ENCODE data around the gene FRY.

The FRY gene

DNA sequence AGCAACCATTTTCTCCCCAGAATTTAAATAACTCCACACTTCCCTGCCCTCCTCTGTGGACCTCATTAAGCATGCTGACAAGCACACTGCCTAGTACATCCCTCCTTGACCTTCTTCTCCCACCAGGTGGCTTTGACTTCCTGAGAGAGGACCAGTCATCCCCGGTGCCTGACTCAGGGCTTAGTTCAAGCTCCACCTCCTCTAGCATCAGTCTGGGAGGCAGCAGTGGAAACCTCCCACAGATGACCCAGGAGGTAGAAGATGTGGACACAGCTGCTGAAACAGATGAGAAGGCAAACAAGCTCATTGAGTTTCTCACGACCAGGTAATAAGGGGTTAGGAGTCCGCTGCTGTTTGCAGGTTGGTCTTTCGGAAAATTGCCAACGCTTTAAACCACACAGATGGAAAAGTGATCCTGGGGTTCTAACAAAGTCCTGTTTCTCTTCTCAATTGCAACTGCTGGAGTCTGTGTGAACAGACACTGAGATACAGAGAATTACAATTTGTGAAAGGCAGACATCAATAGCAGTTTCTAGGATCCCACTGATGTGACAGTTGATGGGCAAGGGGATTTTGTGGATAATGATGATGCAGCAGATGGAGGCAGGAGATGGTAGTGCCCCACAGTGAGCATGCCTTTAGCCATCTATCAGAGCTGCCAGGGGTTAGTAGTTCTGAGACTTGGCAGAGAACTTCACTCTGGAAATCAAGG lies 196.9 kb downstream of the FRY start:
- peak; percentile 3 for DNase-seq

DNA sequence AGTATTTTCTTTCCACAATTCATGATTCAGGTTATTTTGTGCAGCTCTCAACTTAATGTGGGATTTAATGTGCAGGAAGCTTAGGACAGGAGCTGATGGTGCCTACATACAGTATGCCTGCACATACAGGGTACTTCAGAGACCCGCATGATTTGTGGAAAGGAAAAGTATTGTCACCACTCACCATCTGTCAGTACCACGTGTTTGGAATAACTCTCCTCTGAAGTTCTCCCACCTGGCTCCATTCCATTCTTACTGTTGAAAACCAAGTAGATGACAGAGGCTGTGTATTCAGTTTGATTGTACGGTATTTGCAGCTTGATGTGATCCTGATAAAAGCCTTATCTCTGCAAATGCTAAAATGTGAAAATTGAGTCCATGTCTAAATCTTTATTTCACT lies 197.9 kb downstream of the FRY start:
- DNase-seq, result no peak

DNA sequence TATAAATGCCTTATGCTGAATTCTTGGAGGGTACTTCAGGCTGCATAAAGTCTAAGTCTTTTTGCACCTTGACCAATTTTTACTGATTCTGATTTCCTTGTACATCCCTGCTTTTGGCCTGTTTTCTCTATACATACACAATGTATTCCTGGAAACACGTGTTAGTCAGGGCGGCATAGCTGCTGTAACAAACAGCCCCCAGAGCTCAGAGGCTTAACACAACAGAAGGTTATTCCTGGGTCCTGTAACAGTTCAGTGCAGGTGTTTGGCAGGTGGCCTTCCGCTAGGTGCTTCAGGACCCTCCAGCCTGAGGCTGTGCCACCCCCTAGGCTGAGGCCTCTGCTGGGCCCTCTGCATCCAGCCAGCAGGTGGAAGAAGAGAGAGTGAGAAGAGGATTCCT lies 200.7 kb downstream of the FRY start:
- DNase-seq, result no peak

DNA sequence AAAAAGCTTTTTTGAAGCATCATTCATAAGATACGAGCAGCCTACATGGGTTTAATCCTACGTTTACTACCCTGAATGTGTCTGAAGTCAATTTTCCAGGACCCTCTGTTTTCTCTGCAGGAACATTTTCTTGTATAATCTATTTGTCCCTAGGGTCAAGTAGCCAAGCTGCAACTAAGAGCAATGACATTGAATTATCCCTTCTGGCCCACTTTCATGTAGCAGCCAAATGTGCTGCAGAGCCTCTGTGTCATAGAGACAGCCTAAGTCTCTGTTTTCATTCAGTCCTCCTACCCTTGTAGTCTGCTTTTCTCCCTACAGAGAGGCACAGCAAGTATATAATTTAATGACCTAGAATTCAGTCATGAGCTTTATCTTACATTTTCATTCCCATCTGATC lies 201.5 kb downstream of the FRY start:
- no peak for DNase-seq

DNA sequence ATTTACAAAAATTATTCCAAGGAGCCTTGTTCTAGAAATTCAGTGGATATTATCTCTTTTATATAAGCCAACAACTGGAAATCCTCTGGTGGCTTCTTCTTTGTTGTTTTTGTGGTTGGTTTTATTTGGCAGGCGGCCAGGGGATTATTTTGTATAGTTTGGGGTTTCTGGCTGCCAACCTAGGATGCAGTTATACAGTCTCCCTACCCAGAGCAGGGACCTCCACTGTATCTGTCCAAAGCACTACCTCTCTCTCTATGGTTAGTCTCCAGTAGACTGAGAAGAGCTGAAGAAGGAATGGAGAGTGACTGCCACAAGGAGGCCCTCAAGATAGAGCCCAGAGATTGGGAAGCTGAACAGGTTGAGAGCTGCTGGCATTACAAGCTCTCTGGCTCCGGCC lies 203.3 kb downstream of the FRY start:
- peak; percentile 27 for DNase-seq

DNA sequence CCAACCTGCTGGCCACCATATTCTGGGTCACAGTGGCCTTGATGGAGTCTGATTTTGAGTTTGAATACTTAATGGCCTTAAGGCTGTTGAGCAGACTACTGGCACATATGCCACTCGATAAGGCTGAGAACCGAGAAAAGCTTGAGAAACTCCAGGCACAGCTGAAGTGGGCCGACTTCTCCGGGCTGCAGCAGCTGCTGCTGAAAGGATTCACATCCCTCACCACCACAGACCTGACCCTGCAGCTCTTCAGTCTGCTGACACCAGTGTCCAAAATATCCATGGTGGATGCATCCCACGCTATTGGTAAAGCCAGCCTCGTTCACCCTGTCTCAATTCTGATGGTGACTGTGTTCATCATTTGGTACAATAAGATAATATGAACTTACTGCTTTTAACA lies 206.1 kb downstream of the FRY start:
- no peak for DNase-seq

DNA sequence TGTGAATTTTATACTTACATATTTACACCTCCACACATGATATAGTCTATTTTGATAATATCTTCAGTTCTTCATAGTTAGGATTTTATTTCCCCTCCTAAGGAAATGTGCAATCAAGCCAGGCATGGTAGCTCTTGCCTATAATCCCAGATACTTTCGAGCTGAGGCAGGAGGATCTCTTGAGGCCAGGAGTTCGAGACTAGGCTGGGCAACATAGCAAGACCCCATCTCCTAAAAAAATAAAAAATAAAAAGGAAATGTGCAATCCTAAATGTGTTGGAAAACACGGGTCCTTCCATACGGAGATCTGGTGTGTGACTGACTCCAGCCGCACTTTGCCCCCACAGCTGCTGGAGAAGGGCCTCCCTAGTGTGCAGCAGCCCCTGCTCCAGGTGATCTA lies 212.1 kb downstream of the FRY start:
- no peak for DNase-seq

DNA sequence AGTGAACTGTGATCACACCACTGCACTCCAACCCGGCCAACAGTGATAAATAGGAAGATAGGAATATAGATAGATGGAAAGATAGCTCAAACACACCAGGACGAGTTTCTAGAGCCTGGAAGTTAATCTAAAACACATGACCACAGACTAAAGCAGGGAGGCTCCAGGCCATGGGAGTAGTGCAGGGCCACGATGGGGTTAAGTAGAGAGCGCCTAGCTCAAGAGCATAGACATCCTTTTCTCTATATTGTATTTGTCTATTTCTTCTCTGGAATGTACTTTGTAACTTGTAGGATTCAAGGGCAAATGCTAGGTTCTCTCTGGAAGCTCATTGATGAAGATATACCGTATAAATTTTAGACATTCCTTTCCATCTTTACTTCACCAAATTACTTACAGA lies 214.0 kb downstream of the FRY start:
- DNase-seq, result no peak

DNA sequence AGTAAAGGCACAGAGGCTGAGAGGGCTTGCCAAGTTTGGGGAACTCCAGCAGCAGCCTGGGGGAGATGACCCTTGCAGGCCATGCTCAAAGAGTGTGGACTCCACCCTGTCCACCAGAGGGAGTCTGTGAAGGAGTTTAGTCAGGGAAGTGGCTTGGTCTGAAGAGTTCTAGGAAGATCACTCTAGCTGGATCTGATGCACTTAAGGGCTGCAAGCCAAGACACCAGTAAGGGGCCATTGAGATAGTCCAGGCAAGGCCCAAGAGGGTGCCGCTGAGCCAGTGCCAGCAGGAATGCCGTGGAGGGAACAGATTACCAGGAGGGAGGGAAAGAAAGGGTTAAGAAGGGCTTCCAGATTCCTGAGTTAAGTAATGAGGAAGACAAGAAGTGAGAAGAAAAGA lies 214.9 kb downstream of the FRY start:
- peak; percentile 50 for DNase-seq

DNA sequence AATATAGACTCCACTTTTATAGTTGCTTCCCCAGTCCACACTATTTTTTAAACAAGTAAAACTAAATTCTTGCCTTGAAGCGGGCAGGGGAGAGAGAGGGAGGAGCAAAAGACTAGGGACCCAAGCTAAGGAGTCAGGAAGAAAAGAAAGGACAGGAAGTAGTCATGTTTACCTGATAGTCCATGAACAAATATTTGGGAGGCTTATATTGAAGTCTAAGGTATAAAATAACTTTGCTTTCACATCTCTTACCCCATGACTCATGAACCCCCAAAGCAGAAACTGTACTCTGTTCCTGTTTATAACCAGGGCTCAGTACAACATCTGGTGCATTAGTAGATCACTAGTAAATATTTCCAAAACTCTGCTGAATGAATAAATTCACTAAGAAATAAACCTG lies 216.3 kb downstream of the FRY start:
- no peak for DNase-seq

DNA sequence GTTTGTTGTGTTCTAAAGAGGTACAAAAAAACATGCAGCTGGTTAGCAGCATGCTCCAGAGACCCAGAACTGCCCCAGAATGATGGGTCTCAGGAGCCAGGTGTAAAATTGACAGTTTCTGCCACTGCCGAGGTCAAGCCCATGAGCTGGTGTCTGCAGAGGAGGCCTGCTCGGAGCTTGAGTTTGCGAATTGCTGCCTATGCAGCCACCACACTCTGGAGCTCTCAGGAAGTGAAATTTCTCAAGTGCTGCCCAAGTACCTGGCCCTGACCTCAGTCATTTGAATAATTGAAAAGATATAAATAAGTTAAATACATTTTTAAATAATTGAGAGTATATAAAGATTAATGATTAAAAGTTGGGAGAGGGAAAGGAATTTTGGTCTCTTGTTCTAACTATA lies 217.2 kb downstream of the FRY start:
- peak; percentile 20 for DNase-seq

DNA sequence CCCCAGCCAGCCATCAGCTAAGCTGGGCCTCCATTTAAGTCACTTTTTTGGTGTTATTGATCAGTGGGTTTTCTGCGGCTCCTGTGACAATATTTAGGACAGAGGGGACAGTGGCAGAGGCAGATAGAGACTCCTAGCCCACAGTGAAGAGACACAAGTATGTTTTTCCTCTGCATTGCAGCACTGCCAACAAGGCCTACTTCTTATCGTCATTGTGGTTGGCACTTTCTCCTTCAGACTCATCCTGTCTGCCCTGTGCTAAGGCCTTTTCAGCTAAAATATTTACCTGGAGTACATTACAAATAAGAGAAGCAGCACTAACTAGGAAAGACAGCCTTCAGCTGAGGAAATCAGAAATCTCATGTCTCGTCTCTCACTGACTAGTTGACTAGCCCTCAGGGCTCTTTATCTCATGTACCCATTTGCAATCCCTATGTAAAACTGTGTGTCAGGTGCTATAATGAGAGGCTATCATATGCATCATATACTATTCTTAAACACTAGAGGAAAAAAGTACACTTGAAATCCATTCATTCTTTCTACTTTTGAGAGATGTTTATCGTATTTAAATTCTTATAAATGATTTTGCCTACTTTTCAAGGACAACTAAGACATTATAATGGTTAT lies 221.4 kb downstream of the FRY start:
- DNase-seq, result no peak

DNA sequence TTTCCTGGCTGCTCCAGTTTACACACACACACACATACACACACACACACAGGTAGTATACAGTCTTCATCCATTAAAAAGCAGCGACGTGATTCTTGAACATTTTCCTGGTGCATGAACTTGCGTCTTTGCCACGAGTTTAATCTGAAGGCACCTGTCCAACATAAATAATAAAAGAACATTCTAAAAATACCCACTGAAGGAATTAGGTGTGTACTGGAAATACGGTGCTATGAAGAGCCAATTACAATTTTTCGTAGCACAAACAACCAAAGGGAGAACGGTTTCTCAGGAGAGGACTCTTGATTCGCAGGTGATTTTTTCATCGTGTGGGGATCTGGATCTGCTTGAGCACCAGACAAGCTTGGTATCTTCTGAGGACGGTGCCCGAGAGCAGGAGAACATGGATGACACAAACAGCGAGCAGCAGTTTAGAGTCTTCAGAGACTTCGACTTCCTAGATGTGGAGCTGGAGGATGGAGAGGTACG lies 222.4 kb downstream of the FRY start:
- no peak for DNase-seq

DNA sequence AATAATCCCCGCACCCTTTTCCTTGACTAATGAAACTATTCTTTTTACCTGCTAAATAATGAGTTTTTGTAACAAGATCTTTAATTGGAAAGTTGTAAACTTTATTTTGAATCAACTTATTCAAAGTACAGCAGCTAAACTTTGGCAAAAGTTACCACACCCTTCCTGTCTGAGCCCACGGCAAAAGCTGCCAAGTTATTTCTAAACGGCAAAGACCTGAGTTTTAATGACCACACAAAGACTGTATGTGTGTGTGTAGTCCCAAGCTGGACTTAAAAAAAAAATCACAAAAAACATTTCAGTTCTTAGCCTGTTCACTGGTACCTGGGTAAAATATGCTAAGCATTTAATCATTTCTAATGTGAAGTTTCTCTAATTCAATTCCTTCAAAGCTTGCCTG lies 222.8 kb downstream of the FRY start:
- no peak for DNase-seq

DNA sequence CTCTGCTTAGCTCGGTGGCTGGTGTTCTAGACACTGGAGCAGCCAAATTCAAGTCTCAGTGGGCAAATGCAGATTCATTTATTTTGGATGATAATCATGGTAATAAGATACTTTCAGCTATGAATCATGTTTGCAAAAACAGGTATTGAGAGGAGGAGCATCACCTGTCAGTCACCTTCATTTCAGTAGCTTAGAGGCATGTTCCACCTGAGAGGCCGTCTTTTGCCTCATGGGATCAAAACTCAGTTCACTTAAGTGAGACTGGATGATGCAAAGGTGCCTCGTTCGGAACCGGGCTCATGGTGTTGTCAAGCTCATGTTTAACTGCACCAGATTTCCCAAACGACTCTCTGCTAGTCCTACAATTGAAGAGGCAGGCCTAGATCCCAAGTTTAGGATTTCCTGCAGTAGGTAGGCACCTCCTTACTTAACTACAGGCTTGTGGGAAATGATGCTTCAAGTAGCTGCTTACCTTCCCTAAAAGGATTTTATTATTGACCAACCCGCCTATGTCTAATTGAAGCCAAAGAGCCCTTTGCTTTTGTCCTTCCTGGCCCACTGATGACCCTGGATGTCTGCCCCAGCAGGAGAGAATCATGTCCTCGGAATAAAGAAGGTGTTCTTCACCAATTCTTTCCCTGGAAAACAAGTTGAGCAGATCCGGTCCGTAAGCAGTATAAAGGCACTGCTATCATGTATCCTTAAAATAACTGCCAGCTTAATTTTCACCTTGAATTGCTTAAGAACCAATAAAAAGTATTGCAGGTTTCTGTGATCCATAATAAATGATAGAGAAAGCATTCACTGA lies 223.5 kb downstream of the FRY start:
- DNase-seq, result no peak

DNA sequence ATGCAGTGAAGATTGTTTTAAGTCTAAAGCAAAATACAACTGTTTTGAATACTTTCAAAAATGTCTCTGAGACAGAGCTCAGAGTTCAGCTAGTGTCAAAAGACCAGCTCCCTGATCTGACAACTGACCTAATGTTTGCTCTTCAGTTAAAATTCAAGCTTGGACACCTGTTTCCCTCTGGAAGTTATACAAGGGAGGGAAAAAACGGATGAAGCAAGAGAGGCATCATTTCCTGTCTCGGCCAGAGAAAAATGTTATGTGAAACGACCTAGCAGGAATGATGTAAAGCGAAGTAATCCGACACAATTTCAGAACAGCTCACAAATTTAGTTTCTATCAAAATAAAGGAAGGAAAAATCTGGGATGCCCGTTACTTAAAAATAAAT lies 224.1 kb downstream of the FRY start:
- DNase-seq, result no peak

DNA sequence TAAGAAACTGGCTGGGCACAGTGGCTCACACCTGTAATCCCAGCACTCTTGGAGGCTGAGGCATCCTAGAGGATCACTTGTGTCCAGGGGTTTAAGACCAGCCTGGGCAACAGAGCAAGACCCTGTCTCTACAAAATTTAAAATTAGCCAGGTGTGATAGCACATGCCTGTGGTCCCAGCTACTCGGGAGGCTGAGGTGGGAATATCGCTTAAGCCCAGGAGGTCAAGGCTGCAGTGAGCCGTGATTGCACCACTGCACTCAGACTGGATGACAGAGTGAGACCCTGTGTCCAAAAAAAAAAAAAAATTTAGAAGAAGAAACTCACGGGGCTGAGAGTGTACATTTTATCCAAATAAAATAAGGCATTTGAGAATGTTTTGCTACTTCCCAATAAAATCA lies 224.7 kb downstream of the FRY start:
- no peak for DNase-seq

DNA sequence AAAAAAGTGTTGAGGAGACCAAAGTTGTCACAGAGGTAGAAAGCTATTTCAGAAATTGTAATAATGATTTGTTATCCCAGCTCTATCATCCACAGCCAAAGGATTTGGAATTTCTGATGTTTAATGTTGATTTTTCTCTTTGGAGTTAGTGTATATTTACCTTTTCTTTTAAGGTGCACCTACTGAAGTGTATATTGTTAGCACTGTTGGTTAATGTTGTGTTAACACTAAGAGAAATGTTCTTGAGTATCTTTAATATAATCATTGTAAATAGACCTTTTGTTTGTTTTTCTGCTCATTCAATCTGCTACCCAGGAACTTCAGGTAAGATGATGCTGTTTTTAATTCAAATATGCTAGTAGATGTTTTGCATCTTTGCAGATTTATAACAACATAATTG lies 226.1 kb downstream of the FRY start:
- no peak for DNase-seq

DNA sequence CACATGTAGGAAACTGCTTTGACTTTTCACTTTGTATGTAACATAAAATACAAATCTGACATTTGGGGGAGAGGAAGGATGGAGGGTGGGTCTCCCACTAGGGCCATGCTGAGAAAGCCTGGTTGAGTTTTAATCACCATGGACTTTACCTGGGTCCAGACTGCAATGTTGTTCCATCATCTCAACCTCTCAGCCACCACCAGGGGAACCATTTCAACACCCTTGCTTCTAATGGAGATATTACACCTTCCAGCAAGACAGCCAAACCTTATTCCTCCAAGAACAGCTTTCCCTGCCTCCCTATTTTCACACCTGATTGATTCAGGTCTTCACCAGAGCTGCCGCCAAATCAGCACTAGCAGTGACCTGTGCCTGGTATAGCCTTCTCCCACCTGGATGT lies 227.5 kb downstream of the FRY start:
- no peak for DNase-seq

DNA sequence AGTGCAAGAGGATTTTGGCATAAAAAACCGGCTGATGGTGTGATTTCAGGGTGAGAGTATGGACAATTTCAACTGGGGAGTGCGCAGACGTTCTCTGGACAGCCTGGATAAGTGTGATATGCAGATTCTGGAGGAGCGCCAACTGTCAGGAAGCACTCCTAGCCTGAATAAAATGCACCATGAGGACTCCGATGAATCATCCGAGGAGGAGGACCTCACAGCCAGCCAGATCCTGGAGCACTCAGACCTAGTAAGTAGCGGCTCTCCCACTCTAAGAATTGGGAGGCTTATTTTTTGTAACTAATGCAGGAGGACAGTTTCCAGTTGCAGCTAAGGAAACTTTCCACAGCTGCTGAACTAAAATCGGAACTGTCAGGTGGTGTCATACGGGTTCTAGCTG lies 230.0 kb downstream of the FRY start:
- no peak for DNase-seq

DNA sequence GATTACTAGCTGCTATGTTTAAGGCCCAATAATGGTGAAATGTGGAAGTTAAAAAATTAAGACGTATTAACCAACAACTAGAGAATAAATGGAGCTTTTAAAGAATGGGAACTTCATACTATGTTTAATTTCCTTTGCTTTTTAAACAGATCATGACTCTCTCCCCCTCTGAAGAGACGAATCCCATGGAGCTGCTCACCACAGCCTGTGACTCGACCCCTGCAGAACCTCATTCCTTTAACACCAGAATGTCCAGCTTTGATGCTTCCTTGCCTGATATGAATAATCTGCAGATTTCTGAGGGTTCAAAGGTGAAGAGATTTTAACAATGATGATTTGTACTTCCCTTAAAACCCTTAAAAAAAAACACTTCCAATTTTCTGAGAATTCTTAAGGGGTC lies 230.6 kb downstream of the FRY start:
- no peak for DNase-seq

DNA sequence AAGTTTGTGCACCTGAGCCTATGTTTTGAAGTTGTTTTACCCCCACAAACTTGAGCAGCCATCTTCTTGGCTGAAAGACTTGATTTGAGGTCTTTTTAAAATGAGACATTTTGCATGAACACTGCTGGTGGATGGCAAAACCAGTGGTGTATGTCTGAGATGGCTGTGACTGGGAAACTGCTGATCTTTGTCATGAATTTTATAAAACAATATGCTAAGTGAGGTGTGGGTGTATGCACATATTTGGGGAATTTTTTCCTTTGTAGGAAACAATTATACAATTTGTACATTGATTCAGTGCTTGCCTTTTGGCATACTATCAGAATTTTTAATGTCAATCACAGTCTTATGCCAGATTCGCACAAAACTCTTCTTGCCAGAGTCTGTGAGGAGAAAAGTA lies 231.0 kb downstream of the FRY start:
- DNase-seq, result no peak

DNA sequence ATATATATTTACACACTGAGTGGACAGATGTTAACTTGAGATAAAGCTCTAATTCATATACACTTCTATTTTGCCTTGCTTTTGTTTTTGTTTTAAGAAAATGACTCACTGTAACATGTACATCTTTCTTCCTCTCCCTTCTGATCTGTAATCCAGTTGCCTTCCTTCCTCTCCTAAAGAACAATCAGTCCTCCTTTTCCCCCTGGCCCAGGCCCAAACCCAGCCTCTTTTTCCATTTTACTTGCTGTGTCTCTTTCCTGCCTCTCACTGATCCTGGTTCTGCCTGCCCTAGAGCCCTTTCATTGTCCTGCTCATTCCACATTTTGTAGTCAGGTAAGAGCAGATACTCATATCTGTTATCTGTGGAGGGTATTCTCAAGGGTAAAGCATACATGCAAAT lies 232.8 kb downstream of the FRY start:
- no peak for DNase-seq

DNA sequence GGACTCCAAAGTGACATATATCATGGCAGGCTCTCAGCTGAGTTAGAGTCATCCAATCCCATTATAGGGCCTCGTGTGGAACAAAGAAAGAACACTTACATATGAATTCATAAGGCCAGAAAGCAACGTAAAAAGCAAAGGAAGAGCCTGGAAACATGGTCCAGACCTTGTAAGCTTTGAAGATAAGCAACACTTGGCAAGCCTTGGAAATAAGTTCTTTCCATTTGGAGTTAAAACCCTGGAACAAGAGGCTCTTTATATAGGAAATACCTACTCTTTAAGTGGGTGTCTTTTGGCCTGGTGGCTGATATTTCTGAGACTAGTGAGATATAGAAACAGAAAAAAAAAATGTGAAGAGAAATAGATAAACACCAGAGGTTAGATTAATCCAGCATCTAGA lies 234.2 kb downstream of the FRY start:
- no peak for DNase-seq

Data from RPMI8226 (cell line).